GM10847 (cell line): ENCODE results near the gene ARHGAP31.

ENCODE experiments used
- POLR2A ChIP-seq: IDR thresholded peaks from 2 replicates; pipeline ENCODE4 v1.6.1; 2011; ENCODE audit not compliant: insufficient read length; ENCODE audit errors: extremely low read depth

Gene ARHGAP31

DNA sequence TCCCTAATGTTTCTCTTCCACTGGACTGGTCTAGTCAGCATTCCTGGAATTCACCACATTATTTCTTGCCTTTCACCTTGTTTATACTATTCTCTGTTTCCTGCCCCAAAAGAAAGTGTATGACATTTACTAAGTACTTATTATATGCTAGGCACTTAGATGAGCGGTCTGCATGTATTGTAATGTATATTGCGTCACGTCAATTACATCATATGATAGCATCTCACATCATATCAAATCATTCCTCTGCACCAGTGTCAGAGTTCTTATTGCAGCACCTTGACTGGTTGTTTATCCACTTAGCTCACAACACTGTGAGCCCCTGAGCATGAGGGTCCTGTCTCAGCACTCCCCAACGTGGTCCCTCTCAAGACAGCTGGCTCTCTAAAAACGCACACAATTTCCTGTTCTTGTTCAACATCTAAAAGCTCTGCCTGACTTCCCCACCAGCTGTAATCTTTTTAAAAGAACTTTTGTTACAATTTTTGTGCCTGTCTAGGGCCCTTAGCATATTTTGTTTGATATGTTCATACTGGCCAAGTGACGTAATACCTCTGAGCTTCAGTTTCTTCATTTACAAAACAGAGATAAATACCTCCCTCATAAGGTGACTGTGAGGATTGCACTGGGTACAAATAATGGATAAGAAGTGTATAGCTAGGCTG lies 58.8 kb downstream of the ARHGAP31 start:
- no peak for TF ChIP-seq POLR2A

DNA sequence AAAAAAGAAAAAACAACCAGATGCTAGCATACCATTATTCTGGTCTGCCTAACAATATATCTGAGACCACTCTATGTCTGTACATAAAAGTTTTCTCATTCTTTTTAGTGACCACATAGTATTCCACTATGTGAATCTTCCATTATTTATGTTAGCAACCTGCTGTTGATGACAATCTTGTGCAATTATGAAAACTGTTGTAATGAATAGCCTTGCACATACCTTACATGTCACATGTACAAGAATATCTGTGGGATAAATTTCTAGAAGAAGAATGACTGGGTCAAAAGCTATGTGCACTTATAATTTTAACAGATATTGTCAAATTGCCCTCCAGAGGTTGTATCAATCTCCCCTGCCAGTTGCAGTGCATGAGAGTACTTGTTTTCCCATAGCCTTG lies 62.5 kb downstream of the ARHGAP31 start:
- no peak for TF ChIP-seq POLR2A

- TF ChIP-seq POLR2A: no peak
Observed at GRCh38 chr3:119357190-119357589, 63.0 kb downstream of the ARHGAP31 start.

DNA sequence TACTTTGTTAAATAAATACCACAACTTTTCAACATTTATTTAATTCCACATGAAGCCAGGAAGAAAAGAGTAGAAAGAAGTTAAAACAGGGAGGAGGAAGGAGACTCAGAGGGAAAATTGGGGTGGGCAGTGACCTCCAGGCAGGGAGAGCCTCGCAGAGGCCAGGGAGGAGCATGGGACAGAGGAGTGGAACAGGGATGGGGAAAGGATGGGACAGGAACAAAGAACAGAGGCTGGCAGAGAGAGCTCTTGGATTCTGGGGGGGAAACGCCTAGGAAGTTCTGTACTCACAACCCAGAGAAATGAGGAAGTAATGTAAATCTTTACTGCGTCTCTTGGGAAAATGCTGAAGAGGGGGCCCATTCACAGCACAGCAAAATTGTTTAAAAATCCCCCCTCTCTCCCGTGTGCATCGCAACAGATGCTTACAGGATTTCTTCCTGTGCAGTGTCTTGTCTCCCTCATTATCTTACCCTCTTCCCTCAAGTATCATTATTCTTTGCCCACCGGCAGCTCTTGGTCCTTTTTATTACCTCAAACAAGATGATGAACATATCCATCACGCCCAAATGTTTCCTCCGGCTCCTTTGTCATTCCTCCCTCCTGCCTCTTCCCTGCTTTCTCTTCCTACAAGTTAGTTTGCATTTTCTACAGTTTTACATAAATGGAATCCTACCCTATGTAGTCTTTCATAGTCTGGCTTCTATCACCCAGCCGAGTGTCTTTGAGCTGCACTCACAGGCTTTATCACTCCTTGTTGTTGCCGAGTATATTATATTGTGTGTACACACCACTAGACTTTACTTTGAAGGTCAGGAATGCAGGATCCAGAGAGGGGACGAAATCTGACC lies 65.5 kb downstream of the ARHGAP31 start:
- no peak for TF ChIP-seq POLR2A

- TF ChIP-seq POLR2A: no peak
Observed at GRCh38 chr3:119360736-119361462, 66.7 kb downstream of the ARHGAP31 start.

- TF ChIP-seq POLR2A: no peak
Observed at GRCh38 chr3:119362010-119362409, 67.8 kb downstream of the ARHGAP31 start.

- no peak for TF ChIP-seq POLR2A
Observed at GRCh38 chr3:119362940-119363725, 69.0 kb downstream of the ARHGAP31 start.

- no peak for TF ChIP-seq POLR2A
Observed at GRCh38 chr3:119364401-119364800, 70.2 kb downstream of the ARHGAP31 start.

GRCh38 chr3:119365418-119365817 lies 71.2 kb downstream of the ARHGAP31 start:
- no peak for TF ChIP-seq POLR2A

DNA sequence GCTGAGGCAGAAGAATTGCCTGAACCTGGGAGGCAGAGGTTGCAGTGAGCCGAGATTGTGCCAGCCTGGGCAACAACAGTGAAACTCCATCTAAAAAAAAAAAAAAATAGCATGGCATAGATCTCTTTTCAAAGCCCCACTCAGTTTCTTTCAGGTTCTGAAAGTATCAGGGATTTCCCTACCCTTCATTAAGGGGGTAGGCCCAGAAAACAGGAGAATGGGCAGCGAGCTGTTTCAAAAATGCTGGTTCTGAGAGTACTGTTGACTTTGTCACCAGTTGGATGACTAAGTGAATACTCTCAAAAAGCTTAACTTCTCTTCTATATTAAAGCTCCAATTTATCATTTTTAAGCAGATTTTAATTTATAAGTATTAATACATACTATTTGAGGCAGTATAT lies 72.8 kb downstream of the ARHGAP31 start:
- TF ChIP-seq POLR2A: no peak

DNA sequence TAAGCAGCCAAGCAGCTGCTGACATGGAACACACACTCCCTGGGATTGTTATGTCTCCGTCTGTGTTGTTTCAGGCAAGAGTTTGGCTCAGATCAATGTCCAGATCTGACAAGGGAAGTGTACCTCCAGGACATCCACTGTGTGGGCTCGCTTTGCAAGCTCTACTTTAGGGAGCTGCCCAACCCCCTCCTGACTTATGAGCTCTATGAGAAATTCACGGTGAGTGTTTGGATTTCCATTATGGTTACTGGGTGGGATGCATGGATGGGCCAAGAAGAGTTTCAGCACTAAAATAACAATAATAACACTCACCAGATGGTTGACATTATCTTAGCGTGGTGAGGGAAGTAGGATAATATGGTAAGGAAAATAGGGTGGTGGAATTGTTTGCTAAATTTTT lies 74.1 kb downstream of the ARHGAP31 start:
- no peak for TF ChIP-seq POLR2A

GRCh38 chr3:119375106-119375505 lies 80.9 kb downstream of the ARHGAP31 start:
- no peak for TF ChIP-seq POLR2A

DNA sequence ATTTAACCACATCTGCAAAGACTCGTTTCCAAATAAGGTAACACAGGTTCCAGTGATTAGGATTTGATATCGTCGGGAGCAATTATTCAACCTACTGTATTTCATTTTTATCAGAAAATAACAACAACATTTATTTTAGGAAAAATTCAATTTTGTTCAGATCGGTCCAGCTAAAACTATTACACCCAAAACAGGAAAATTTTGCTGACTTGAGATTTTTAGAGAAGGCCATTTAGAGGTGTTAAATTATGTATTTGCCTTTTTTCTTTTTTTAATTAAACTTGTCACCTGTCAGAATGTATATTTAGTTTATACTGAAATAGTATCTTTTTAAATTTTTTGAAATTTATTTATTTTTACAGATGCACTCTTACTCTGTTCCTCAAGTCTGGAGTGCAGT lies 81.3 kb downstream of the ARHGAP31 start:
- TF ChIP-seq POLR2A: no peak

DNA sequence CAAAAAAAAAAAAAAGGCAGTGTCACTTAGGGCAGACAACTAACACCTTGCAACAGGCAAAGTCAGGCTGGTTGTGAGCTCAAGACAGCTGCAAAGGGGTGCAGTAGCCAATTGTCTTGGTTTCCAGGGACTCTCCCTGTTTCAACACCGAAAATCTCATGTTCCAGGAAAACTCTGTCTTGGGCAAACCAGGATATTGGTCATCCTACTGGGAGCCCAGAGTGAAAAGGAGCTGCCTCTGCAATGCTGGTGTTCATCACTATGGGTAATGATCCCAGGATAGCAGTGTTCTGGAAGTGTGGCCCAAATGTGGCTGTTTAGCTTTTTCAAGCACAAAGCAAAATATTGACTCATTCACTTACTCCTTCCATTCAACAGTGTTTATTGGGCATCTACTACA lies 82.6 kb downstream of the ARHGAP31 start:
- TF ChIP-seq POLR2A: no peak

GRCh38 chr3:119378259-119378803 lies 84.1 kb downstream of the ARHGAP31 start:
- no peak for TF ChIP-seq POLR2A

DNA sequence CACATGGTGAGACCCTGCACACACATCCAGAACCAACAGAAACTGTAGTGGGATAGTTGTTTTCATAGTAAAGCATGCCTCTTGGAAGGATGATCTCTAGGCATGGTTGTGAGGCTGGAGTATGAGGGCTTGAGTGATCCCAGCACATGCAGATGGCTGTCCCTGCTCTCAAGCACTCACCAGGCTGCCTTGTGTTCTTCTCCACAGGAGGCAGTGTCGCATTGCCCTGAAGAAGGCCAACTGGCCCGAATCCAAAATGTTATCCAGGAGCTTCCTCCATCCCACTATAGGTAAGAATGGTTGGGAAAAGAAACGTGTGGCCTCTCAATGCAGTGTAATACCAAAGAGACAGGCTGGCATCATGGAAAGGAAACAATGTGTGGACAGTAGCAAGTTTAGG lies 86.5 kb downstream of the ARHGAP31 start:
- TF ChIP-seq POLR2A: no peak
